HG03439 (cell line): Measurements from ENCODE around the gene GSG1.
"Not testable (repeated sequence)": the region's sequence is repeated elsewhere in the genome, so short reads cannot be mapped to it uniquely, and the experiment has no call there.

Experiments used
- ATAC-seq: cut with Tn5 transposase; IDR thresholded peaks from one replicate; pipeline ENCODE4 v1.9.1; 2021; ENCODE audit warnings: mild to moderate bottlenecking, moderate library complexity; ENCODE audit not compliant: unreplicated experiment

GSG1 gene

DNA sequence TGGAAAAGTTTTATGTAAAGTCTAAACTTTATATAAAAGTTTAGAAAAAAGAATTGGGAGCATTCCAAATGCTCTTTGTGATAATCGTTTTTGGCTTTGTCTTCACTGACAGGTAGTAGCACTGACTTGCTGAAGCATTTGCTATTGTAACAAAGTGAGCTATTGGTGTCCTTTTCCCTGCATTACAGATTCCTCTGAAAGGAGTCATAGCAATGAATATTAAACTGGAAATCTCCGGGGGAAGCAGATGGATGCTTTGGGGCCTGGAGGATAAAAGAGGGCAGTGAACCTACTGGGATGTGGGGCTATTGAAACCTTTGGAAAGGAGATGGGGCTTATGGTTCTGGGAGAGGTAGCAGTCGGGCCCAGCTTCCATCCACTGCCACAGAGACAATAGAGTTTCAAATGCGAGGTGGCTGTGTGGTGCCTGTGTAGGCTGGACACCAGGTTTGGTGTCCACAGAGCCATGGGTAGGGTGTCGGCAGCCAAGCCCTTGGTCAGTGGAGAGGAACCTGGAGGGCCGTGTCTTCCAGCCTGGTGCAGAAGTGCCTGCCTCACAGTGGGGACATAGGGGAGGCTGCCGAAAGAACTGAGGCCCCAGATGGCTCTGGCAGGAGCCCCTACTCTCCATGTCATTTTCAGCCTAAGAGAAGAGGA lies 10.1 kb downstream of the GSG1 start:
- ATAC-seq: no peak

DNA sequence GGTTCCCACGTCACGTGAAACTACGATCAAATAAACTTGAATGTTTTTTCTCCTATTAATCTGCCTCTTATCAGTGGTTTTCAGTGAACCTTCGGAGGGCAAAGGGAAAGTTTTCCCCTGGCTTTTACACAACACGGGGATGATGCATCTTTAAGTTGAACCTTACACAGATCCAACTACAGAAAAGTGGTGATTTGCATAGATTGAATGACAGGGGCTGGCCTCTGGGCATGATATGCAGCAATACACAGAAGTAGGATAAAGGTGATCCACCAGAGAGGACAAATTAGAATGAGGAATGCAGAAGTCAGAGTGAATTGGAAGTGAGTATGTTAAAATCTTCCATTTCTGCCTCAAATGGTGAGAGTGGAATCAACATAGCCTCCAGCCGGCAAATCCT lies 11.6 kb downstream of the GSG1 start:
- ATAC-seq: no peak

DNA sequence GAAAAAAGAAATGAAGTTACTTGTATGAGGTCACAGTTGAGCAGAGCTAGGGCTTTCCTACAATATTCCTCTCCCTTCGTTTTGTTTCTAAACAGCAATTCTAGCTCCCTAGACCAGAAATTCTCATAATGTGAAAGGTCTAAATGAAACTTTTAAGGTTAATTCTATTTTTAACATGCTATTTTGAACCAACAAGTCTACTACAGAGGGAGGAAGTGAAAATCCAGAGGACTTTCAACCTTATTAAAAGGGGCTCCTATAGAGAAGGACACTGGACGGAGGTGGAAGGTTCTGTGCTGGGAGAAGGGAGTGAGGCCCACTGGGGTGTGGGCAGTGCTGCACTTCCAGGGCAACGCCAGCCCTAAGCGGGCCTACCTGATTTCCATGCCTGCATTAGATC lies 13.4 kb downstream of the GSG1 start:
- ATAC-seq: no peak

DNA sequence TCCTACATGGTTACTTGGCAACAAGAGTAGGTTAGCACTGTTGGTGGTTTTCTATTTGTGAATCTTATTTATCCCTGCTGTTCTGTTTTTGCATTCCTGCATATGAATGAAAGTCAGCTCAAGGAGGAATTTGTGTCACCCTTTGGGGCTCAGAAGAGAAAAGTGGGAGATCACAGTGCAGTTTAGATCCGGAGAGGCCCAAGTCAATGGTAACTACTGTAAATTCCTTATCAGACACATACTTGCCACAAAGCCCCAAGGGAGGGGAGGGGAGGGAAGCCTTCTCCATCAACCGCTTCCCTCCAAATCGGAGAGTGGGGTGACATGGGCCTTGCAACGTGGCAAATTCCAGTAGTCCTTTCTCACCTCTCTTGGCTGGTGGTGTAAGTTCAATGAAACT lies 15.0 kb downstream of the GSG1 start:
- ATAC-seq: no peak

DNA sequence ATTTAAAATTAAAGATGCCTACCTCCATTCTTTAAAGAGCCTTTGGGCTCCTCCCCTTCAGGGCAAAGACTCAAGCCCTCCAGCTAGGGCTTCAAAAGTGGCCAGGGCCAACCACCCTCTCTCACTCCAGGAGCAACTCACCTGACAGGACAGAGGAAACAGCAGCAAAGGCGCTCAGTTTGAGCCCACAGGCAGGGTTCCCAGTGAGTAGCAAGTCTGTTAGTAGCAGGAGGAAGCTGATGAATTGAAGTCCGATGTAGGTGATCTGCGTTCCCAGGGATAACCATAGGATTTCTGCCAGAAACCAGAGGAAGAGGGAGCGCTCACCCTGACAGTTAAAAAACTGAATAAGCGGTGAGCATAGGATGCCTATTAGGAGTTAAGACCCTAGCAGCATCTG lies 15.7 kb downstream of the GSG1 start:
- no peak for ATAC-seq

DNA sequence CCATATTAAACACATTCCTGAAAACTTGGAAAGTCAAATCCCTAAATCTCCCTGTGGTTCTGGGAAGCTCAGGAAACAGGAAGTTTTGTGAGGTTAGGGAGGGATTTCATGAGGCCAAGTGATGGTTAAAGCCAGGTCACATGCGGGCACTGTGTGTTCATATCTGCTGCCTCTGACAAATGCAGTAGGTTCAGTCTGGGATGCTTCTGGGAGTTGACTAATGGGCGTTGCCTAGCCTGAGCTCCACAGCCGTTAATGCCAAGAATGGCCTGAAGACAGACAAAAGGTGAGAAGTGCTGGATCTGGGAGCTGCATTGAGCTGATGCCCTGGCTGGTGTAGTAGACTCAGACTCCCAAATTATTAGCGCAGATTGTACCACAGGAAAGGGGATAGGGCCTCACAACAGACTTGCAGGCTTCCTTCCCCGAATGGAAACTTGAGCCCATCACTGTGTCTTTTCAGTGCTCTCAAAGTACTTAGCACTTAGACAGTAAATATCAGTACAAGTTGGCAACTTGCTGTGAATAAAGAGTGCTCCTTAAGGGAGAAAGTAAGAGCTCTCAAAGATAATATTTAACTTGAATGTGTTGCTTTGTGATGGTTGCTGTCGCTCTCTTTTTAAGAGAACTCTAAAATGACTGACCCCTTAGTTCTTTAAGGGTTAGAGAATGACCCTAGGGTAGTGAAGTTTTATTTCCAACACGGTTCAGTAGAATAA lies 17.3 kb downstream of the GSG1 start:
- no peak for ATAC-seq

DNA sequence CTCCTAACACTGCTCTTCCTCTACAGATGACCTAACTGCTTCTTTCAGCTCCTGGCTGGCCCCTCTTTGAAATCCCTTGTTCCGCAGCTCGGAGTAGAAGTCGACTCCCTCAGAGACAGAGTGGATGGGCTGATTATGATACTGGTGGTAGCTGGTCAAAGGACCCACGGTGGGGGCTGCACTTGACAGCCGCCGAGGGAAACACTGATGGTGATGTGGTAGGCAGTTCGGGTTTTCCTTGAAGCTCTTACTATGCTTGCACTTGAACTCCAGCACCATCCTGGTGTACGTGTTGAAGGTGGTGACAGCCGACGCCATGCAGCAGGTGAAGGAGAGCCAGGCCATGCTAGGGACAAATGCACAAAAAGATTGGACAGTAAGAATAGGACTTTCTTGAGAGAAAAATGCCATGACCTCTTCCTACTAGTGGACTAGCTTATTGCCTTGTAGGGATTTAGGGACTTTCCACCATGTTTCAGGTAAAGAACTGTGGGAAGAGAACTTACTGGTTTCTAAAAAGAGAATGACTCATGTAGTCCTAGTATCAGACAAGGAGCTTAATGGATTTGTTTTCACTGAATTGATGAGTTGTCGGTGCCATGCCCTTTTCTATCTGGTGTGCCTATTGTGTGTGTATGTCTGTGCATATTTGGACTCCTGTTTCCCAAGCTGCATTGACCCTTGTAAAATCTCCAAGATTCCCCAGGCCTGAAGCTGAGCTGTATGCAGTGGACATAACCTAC lies 18.4 kb downstream of the GSG1 start:
- no peak for ATAC-seq

DNA sequence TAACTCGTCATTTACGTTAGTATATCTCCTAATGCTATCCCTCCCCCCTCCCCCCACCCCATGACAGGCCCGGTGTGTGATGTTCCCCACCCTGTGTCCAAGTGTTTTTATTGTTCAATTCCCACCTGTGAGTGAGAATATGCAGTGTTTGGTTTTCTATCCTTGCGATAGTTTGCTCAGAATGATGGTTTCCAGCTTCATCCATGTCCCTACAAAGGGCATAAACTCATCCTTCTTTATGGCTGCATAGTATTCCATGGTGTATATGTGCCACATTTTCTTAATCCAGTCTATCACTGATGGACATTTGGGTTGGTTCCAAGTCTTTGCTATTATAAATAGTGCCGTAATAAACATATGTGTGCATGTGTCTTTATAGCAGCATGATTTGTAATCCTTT lies 19.8 kb downstream of the GSG1 start:
- not testable (repeated sequence) for ATAC-seq

DNA sequence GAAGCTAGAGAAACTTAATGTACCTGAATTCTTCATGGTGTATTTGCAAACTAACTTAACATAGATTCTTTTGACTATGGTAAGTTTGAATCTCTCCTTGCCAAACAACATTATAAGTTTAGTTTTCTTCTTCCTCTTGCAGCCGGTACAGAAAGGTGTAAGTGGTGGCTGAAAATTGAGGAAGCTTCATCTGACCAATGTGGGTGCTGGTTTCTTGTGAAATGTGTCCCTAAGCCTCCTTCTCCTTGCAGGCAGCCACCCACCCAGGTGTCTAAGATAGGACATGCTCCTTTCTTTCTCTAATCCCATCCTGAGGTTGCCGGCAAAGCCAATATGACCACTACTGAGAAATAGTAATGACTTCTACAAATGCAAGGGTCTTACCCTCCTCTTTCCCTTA lies 20.6 kb downstream of the GSG1 start:
- ATAC-seq: no peak

DNA sequence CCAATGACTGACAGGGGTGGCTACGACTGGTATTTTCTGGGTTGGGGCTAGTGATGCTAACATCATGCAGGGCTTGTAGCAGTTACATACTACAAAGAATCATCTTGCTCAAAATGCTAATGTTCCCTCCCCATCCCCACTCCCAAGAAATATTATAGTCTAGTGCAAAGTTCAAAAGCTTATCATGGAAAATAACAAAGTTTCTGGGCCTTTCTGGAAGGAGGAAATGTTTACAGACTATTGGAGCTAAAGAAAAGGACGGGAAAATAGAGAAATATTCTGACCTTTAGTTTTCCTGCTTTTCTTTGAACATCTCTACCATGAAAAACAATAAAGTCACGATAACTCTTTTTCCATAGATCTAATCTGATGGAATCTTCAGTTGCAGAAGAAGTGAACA lies 23.2 kb downstream of the GSG1 start:
- ATAC-seq: no peak

DNA sequence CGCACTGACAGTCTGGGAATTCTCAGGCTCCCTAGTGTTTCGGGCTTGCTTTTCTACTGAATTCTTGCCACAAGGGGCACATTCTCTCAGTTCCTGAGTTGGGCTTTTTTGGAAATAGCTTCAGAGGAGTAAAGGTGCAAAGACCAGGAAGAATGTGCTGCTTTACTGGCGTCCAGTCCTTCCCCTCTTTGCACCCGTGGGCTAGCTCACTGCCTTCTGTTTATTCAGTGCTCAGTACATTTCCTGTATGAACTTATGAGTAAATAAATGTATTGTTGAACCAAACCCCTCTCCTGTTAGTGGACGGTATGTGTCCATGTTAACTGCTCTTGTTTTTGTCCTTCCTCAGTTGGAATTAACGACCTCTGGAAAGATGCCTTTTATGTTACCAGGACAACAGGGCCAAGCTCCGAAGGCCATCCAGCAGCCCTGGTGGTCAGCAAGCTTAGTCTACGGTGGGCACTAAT lies 24.0 kb downstream of the GSG1 start:
- no peak for ATAC-seq

DNA sequence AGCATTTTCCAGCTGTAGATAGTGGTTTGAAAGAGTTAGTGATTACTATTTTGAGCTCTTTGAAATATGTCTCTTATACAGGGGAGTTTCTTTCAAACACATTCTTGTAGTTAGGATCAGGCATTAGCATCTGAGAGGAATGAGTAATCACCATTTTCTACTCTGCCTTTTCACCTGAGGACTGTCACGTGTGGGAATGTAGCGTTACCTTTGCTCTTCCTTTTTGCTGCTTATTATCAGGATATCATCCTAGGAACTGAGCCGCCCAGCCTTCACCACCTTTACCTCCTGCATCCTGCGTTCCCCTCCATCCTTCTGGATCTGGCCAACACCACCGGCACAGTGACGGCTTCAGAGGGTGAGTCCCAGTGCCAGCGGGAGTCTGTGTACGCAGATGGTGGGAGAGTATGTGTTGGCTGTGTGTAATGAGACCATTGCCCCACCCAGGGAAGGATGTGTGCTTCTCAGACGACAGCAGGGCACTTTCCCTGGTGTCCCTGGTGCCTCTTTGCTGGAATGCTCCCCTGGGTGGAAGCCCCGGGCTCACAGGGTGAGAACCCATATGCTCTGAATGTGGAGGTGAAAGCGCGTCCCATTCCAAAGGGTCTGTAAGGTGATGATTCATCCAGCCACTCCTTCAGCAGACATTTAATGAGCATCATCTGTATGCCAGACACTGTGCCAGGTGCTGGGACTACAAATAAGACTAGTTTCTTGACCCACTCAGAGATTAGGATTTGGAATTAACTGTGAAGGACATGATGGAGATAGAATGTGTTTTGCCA lies 27.5 kb downstream of the GSG1 start:
- ATAC-seq: no peak

DNA sequence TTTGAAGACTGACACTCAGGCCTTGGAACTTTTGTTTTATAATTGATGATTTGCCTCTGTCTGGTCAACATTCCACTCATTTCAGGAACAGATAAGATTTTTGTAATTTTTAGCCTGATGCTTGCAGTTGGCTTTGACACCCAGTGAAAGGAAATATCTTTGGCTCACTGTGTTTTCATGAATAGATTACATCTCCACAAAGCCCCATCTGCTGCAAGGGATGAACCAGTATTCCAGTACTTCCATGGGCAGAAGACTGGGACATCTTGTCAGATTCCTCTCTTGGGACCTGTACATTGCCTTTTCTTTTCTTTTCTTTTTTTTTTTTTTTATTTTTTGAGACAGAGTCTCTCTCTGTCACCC lies 28.4 kb downstream of the GSG1 start:
- ATAC-seq: no peak

DNA sequence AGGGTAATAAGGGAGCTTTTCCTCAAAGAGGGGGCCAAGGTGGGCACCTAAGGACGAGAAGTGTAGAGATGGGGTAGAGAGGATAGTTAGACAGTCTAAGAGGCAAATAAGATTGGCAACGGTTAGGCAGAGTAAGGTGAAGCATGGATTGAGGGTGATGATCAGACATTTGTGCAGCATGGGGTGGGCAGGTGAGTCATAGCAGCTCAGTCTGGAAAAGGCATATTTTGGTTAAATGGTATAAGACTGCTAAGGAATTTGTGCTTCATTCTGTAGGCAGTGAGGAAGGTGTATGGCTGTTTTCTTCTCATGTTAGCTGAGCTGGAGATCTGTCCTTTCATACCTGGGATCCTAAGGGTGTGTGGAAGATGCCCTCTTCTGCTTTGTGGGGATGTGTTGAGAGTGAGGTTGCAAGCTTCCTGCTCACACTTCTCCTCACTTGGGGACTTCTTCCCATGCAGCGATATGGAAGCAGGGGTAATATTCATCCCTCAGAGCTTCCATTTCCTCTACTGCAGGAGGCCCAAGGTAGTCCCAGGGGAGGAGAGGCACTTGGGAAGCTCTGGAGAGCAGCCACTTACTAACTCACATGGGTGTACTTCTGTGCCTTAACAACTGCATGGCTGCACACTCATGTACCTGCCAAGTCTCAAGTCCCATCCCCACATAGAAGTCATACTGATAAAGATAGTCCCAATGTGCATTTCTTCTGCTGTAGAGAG lies 28.9 kb downstream of the GSG1 start:
- no peak for ATAC-seq

DNA sequence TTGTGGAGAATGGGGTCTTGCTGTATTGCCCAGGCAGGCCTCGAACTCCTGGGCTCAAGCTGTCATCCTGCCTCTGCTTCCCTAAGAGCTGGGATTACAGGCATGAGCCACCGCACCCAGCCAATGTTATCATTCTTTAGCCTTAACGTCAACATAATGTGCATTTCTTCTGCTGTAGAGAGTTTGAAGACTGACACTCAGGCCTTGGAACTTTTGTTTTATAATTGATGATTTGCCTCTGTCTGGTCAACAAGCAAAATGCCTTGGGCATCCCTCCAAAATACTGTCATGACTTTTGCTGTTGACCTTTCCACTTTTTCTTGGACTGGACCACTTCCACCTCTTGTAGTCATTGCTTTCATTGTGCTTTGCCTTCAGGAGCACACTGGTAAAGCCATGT lies 30.3 kb downstream of the GSG1 start:
- no peak for ATAC-seq

DNA sequence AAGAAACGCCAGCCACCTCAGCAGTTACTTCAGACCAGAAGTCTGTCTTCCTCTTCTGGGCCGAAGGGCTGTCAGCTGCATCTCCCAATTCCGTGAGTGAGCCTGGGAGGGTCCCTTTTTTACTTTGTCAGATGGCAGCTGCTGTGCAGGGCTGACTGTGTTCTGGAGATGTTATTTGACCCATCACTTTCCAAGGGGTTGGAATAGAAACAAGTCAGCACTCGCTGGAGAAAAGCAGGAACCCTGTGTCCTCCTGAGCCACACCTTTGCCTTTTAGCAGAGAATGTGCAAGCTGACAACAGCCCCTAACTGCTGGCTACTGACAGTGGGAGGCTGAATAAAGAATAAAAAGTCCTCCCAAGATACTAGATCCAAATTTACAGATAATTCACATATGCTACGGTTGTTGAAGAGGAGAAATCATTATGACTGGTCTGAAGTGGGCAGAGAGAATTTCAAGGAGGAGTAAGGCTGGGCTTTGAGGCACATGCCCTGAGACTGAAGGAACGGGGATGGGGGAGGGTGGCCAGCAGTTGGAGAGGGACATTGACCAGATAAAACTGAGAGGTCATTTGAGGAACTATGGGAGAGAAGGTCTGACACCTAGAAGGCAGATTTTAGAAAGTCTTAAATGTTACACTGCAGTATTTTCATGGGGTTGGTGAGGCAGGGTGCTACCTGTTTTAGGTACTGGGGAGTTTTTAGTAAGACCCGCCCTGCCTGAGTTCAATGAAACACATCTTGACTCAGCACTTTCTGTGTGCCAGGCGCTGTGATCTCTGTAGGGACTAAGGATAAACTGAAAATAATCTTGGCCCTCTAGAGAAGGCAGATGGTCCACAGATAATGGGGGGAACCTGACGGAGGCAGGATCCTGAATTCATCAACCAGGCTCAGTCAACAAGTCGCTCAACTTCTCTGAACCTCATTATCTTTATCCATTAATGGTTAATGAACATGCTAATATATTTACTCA lies 31.9 kb downstream of the GSG1 start:
- no peak for ATAC-seq

DNA sequence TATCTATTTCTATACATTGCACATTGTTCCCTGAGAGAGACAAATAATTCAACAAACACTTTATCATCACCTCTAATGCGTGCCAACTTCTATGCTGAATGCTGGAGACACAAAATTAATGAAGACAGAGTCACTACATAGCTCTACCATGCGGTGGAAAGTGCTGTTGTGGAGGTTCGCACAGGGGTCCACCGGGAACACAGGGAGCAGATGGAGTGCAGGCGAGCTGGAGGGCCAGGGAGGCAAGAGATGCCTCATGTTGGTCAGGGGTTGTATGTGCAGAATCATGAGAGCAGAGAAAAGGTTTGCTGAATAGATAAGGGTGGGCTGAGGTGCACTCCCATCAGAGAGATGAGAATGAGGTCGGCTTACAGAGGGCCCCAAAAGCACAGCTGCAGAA lies 34.1 kb downstream of the GSG1 start:
- no peak for ATAC-seq

DNA sequence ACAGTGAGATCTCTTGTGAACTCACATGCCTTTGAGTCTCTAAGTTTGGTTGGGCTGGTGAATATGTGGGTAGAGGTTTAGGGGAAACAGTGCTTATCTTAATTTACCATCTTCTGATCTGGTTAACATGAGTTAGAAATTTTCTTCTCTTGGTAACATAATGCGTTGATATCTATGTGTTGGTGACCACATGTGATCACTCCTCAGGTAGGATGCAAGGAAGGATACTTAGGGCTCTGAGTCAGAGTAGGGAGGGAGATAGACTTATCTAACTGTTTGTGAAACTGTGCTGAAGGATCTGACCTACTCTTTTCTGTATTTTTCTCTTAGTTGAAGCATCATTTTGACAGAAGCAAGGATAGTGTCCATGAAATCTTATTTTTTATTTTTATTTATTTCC lies 36.1 kb downstream of the GSG1 start:
- ATAC-seq: no peak

DNA sequence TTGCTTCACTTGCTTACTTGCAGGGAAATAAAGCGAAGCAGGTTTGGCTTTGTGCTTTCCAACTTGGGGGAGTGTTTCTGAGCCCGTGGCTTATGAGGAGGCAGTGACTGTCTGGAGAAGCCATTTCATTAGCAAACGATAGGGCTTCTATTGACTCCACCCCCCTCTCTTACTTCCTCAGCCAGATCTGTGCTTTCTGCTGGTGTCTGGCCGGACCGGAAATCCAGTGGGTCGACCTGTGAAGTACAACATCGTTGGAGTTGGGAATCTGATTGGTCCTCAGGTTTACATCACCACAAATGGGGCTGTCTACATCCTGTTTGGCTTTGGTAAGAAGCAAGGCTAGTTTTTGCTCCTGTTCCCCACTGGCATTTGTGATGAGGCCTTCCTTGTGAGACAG lies 37.0 kb downstream of the GSG1 start:
- ATAC-seq: no peak

DNA sequence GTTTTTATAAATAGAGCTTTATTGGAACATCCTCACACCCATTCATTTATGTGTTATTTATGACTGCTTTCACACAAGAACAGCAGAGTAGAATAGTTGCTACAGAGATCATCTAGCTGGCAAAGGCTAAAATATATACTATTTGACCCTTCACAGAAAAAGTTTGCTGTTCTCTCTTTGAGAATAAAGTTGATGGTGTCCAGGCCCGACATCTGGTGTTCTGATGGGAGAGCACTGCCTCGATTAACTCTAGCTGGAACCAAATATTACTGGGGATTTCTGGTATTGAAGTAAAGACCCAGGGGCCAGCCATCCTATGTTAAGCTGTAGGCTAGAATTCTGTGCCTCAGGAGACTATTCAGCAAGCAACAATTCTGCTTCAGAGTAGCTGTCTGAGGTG lies 37.5 kb downstream of the GSG1 start:
- ATAC-seq: no peak
